ENCODE data around the gene GPR55. TPM values are rescaled to one million over a fixed set of nuclear protein-coding genes. Genes with fewer than 3 reads are reported as not detected.
"Not testable (repeated sequence)": the region's sequence is repeated elsewhere in the genome, so short reads cannot be mapped to it uniquely, and the experiment has no call there.

GPR55 gene, protein sequence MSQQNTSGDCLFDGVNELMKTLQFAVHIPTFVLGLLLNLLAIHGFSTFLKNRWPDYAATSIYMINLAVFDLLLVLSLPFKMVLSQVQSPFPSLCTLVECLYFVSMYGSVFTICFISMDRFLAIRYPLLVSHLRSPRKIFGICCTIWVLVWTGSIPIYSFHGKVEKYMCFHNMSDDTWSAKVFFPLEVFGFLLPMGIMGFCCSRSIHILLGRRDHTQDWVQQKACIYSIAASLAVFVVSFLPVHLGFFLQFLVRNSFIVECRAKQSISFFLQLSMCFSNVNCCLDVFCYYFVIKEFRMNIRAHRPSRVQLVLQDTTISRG
- under 1 TPM; 0.16 to 0.55 (median 0.29) TPM for polyA plus RNA-seq (ENCODE audit: insufficient read length in 4 of 4)

GRCh38 chr2:230924470-230925341 lies at the start of gene GPR55:
Gene GPR55, minus strand, starts transcription at chr2:230925242. Its CDS starts 14,280 bp downstream, at chr2:230910962.
- DNase-seq (ENCODE audit: low read depth in 4 of 4, low spot score in 3 of 4), result no peak

DNA sequence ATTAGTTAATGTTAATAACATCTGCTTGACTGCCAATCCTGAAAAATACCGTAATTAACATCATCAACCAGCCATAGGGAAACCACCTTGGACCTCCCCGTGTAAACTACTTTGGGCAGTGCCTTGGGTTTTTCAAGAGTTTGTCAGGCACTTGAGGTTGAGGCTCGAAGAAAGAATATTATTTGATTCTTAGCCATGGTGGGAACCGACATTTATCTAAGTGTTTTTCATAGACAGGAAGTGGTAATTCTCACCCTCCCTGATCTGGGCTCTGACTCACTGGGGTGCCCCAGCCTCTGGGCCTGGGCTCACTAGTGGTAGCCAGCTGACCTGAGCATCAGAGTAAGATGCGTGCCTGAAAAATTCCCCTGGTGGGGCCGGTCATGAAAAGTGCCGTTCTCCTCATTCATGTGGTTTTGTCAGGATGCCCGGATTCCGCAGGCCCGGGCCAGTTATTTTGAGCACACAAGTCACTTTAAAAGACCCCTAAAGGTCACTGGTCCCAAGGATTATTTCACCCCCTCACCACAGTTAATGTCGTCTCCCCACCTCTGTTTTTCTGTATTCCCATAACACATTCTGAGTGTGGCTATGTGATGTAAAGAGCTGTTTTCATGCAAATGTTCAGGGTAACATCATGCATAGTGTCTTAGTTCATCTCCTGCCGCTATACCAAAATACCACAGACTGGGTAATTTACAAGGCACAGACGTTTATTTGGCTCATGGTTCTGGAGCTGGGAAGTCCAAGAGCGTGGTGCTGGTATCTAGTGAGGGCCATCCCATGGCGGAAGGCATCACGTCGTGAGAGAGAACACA lies 49.3 kb upstream of the GPR55 start:
- DNase-seq (ENCODE audit: low read depth in 4 of 4, low spot score in 3 of 4), result no peak

- DNase-seq (ENCODE audit: low read depth in 4 of 4, low spot score in 3 of 4), result no peak
Measured at GRCh38 chr2:230972046-230972445, 47.0 kb upstream of the GPR55 start.

- no peak for DNase-seq (ENCODE audit: low read depth in 4 of 4, low spot score in 3 of 4)
Measured at GRCh38 chr2:230969659-230970015, 44.6 kb upstream of the GPR55 start.

- no peak for DNase-seq (ENCODE audit: low read depth in 4 of 4, low spot score in 3 of 4)
Measured at GRCh38 chr2:230968921-230969658, 44.0 kb upstream of the GPR55 start.

DNA sequence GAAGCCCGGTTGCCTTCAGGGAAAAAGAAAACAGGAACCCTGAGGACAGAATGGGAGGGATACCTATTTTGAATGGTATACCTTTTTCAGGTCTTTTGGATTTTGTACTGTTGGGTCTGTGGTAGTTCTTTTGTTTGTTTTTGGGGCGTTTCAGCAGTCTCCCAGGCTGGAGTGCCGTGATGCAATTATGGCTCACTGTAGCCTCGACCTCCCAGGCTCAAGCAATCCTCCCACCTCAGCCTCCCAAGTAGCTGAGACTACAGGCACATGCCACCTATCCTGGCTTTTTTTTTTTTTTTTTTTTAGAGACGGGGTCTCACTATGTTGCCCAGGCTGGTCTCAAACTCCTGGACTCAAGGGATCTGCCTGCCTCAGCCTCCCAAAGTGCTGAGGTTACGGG lies 43.3 kb upstream of the GPR55 start:
- DNase-seq (ENCODE audit: low read depth in 4 of 4, low spot score in 3 of 4), result not testable (repeated sequence)

DNA sequence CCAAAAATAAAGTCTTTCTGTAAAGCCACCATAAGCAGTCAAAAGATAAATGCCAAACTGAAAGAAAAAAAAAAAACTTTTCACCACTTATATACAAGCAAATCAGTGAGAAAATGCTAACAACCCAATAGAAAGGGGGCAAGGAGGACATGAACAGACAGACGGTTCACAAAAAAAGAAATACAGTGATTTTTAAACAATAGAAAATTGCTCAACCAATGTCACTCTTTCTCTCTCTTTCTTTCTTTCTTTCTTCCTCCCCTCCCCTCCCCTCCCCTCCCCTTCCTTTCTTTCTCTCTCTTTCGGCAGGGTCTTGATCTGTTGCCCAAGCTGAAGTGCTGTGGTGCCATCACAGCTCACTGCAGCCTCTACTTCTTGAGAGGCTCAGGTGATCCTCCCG lies 42.1 kb upstream of the GPR55 start:
- no peak for DNase-seq (ENCODE audit: low read depth in 4 of 4, low spot score in 3 of 4)

DNA sequence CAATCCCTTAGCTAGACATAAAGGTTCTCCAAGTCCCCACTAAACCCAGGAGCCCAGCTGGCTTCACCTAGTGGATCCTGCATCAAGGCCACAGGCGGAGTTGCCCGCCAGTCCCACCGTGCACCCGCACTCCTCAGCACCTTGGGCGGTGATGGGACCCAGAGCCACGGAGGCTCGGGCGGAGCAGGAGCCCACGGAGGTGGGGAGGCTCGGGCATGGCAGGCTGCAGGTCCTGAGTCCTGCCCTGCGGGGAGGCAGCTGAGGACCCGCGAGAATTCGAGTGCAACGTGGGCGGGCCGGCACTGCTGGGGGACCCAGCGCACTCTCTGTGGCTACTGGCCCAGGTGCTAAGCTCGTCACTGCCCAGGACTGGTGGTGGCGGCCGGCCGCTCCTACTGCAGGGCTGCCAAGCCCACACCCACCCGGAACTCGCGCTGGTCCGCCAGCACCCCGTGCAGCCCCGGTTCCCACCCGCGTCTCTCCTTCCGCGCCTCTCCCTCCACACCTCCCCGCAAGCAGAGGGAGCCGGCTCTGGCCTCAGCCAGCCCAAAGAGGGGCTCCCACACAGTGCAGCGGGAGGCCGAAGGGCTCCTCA lies 39.2 kb upstream of the GPR55 start:
- DNase-seq (ENCODE audit: low read depth in 4 of 4, low spot score in 3 of 4), result no peak

- DNase-seq (ENCODE audit: low read depth in 4 of 4, low spot score in 3 of 4), result no peak
Measured at GRCh38 chr2:230961091-230961491, 36.0 kb upstream of the GPR55 start.

- no peak for DNase-seq (ENCODE audit: low read depth in 4 of 4, low spot score in 3 of 4)
Measured at GRCh38 chr2:230960026-230960425, 35.0 kb upstream of the GPR55 start.

DNA sequence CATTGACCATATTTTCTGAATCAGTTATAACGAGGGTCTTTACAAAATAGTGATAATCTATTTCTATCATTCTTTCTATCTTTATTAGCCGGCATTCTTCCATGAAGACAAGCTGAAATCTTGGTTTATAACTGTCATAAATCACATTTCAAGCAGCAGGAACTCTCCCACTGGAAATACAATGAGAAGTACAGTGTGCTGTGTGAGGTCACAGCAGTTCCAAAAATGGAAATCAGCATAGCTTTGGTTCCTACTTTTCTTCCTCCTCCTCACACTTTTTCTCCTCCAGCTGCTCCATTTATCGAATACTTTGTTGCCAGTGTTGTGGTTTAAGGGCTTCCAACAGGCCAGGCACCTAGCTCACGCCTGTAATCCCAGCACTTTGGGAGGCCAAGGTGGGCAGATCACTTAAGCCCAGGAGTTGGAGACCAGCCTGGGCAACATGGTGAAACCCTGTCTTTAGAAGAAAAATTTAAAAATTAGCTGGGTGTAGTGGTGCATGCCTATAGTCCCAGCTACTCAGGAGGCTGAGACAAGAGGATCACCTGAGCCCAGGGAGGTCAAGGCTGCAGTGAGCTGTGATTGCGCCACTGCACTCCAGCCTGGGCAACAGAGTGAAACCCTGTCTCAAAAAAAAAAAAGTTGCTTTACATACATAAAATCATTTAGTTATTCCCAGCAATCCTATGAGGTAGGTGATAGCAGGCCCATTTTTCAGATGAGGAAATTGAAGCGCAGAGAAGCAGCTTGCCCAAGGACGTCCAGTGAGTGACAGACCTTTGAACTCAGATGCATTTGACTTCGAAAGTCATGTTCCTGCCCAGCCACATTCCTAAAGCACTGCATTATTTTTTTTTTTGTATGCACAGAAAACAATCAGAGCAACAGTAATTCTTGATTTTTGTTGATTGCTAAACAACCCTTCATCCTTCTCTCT lies 34.0 kb upstream of the GPR55 start:
- DNase-seq (ENCODE audit: low read depth in 4 of 4, low spot score in 3 of 4), result no peak

GRCh38 chr2:230957756-230958391 lies 32.8 kb upstream of the GPR55 start:
- no peak for DNase-seq (ENCODE audit: low read depth in 4 of 4, low spot score in 3 of 4)

GRCh38 chr2:230956827-230957755 lies 32.0 kb upstream of the GPR55 start:
- no peak for DNase-seq (ENCODE audit: low read depth in 4 of 4, low spot score in 3 of 4)

DNA sequence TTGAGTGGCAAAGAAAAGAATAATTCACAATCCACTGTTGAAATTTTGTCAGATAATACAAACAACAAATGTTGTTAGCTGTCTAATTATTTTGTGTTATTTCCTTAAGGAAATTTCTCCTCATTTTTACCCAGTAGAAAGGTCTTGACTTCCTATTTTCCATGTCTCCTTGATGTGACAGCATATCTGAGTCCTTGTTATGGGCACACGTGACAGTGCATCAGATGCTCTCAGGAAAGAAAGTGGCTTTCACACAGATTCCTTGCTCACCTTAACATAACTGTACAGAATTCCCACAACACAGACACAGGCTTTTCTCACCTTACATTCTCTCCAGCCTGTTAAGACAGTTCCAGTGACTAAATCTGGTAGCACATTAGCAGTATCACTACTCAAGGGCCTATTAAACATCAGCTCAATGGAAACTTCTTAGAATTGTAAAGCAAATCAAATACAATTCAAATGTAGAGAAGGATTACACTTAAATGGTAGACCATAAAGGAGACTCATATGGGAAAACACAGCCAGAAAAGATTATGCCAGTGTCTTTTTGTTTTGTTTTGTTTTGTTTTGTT lies 30.2 kb upstream of the GPR55 start:
- no peak for DNase-seq (ENCODE audit: low read depth in 4 of 4, low spot score in 3 of 4)

- DNase-seq (ENCODE audit: low read depth in 4 of 4, low spot score in 3 of 4), result no peak
Measured at GRCh38 chr2:230954746-230955145, 29.7 kb upstream of the GPR55 start.

DNA sequence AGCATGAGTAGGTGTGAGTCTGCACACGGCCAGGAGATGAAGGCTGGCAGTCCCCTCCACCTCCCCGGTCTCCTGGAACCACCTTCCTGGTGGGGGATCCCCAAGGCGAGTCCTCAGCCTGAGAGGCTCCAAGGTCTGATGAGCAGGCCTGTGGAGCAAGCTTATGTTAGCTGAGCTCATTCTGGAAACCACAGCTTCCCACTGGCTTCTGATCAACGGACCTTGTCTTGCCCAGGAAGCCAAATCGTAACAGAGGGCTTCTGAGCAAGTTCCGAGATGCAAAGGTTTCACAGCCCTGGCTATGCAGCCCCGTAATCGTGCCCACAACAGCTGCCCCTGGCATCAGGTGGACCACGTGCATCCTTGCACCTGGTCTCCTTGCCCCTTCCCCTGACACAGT lies 28.8 kb upstream of the GPR55 start:
- DNase-seq (ENCODE audit: low read depth in 4 of 4, low spot score in 3 of 4), result no peak
